Omental fat pad (tissue), 4 donors: Measurements from ENCODE around the gene ARHGEF11. TPM values are rescaled to one million over a fixed set of nuclear protein-coding genes. Genes with fewer than 3 reads are reported as not detected.

ENCODE experiments used
- ATAC-seq: fragments of 150-250 bp; one replicate; pipeline ENCODE4 v1.9.1; 2016; ENCODE audit warnings: mild to moderate bottlenecking, moderate library complexity; ENCODE audit not compliant: low FRiP score
- DNase-seq: peaks from one replicate; pipeline ENCODE4 v3.0.0-alpha.2; 2019; ENCODE audit warnings: low spot score
- CTCF ChIP-seq, 3 donors: fragments of 450-650 bp; IDR thresholded peaks; one replicate each; pipeline ENCODE4 v1.5.1; 2016 to 2017; ENCODE audit warnings: antibody characterized with exemption in 3 of 3, mild to moderate bottlenecking in 3 of 3, moderate library complexity in 2 of 3
- total RNA-seq, 4 donors: library from RNA; depleted of rRNA; stranded (reverse); fragments of >200 nt; gene quantifications; one replicate each; pipeline ENCODE4 v1.1.0, GENCODE V29; 2016

ARHGEF11 gene
- total RNA-seq, 4 donors from 2014 or later, result 26.4 to 46.5 (median 35.6) TPM

DNA sequence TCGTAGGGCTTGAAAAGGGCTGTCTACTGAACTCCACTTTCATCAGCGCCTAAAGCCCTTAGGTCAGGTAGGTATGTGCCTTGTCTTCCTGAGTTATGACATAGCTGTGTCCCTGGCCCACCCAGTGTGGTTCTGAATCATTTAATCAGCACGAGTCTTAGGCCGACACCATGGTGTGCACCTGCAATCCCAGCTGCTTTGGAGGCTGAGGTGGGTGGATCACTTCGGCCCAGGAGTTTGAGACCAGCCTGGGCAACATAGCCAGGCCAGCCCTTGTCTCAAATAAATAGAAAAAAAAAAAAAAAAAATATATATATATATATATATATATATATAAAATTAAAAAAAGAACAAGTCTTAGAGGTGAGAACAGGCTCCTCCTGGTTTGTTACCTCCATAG is 109.4 kb downstream of the ARHGEF11 start:
- DNase-seq (no peak), ATAC-seq (no peak)
- TF ChIP-seq CTCF (IDR thresholded peaks at IDR 0.05), result no peak

DNA sequence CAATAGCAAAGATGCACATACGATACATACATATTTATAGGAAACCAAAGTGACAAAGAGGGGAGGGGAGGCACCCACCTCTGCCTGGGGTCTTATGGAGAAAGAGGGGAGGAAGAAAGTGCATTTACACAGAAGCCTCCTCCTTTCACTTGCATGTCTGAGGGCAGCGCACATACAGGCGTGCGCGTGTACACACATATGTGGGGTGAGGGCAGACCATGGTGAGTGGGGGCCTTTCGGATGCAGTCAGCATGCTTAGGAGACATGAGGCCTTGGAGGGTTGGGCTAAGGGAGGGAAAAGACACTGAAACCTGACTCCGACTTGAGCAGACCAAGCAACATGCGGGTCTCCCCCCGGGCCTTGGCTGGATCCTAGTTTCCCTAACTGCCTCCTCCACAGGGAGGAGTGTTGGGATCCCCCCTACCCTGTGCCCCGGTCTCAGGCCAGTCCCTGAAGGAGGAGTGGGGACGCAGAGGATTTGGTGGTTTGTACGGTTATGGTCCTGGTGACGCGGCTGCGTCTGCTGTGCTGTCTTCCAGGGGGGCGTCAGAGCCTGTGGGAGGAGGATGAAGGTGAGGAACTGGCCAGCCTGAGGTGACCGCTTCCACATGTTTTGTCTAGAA is 109.9 kb downstream of the ARHGEF11 start:
- no peak for TF ChIP-seq CTCF (IDR thresholded peaks at IDR 0.05)
- ATAC-seq, result no peak
- no peak for DNase-seq

DNA sequence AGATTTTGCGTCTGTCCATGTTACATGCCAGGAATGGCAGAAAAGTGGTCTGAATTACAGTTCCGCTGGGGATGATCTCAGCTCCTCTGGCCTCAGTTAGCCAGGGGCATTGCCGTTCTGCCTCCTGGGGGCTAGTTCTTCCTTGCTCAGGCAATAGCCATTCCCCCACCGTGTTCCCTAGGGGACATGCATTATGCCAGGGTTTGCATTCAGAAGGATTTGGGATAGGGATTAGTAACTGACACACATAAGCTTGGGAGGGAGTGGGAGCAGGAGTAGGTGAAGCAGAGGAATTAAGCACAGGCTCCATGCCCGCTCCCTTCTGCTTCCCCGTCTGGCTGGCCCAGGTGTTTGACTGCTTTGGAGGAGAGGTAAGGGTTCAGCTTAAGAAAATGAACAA is 112.4 kb downstream of the ARHGEF11 start:
- no peak for DNase-seq
- ATAC-seq, result no peak
- no peak for TF ChIP-seq CTCF (IDR thresholded peaks at IDR 0.05)

DNA sequence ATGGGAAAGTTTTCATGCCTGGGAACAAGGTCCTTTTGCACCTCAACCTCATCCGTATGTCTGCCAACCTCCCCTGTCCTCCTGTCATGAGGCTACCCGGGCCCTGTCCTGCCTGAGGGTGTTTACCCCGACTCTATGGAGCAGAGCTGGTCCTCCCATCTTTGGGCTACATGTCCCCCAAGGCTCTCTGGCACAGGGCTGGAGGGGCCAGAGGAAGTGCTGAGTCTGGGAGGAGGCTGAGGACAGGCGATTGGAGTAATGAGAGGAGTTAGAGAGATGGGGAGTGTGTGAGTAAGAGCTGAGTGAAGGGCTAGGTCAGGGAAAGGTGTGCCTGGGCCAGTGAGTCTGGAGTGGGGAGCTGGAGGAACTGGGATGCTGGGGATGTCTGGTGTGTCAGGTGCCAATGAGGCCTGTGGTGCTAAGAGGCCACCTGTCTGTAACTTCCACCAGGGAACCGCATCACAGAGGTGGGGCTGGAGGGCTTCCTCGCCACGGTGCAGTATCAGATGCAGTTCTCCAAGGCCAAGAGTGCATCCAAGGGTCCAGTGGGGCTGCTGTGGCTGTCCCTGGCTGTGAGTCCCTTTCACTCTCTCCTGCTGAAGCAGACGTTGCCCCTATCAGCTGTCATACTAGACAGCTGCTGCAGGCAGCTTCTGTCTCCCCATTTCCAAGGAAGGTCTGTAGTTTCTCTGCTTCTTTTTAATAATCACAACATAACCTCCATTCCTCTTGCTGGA is 113.4 kb downstream of the ARHGEF11 start:
- DNase-seq, result no peak
- no peak for TF ChIP-seq CTCF (IDR thresholded peaks at IDR 0.05)
- no peak for ATAC-seq

DNA sequence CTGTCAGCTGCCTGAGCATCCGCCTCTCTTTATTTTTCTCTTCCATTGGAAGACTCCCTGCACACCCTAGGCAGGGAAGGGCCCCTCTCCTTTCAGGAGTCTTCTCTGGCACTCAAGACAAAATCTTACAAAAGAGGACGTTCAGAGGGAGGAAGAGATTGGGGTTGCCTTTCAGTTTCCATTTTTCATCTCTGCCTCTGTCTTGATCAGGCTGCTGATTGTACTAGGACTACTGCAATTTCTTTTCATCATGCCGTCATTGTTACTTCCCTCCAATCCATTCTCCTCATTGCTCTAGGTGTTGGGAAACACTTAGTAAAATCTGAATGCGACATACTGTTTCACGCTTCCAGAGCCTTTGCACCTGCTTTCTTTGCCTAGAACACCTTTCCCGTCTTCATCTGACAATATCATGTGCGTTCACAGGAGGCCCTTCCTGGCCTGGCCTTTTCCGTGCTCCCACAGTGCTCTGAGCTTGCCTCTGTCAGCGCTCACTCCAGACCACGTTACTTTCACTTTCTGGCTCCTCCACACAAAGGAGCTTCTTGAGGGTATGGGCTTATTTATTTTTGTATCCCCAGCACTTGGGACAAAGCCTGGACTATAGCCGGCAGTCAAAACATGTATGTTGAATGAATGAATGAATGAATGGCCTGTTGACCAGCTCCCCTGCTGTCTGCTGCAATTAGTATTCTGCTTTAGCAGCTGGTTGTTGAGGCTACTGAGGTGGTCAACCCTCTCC is 114.2 kb downstream of the ARHGEF11 start:
- DNase-seq (no peak), ATAC-seq (no peak)
- no peak for TF ChIP-seq CTCF (IDR thresholded peaks at IDR 0.05)

DNA sequence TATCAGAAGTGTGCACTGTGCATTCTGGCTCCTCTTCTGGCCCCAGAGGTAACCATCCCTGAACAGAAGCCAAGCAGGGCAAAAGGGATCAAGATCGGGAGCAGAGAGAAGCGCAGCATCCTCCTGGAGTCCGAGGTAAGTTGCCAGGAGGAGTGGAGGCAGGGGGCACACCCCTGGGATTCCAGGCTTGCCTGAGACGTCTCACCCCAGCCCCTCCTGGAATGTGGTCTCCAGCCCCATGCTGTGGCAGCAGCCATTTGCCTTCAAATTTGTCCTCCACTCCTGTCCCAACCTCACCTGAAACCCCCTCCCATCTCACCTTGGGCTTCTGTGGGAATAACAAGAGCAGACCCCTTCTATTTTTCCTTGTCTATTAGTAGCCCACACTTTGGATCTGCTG is 115.1 kb downstream of the ARHGEF11 start:
- ATAC-seq (no peak), DNase-seq (no peak)
- TF ChIP-seq CTCF (IDR thresholded peaks at IDR 0.05), result no peak
